DMS 273 (cell line): ENCODE measurements around the gene STX1A.
A peak's percentile ranks its signal among the peaks of the same experiment; 100 is the strongest.
"Not testable (repeated sequence)": the region's sequence is repeated elsewhere in the genome, so short reads cannot be mapped to it uniquely, and the experiment has no call there.

ENCODE experiments used
- DNase-seq: peaks from one replicate; lab custom pipeline; 2025; ENCODE audit not compliant: unreplicated experiment; lab: John Stamatoyannopoulos, UW

Gene STX1A

GRCh38 chr7:73736885-73737284 lies 17.4 kb upstream of the STX1A start:
- DNase-seq, result no peak

- DNase-seq, result no peak
Measured at GRCh38 chr7:73735528-73735905, 16.0 kb upstream of the STX1A start.

- peak; percentile 98 for DNase-seq
Measured at GRCh38 chr7:73734619-73735527, 15.4 kb upstream of the STX1A start.

- no peak for DNase-seq
Measured at GRCh38 chr7:73732397-73732796, 12.9 kb upstream of the STX1A start.

GRCh38 chr7:73730485-73730884 lies 11.0 kb upstream of the STX1A start:
- no peak for DNase-seq

- DNase-seq, result no peak
Measured at GRCh38 chr7:73728551-73728950, 9.1 kb upstream of the STX1A start.

GRCh38 chr7:73727952-73728351 lies 8.5 kb upstream of the STX1A start:
- DNase-seq, result no peak

GRCh38 chr7:73726083-73726466 lies 6.6 kb upstream of the STX1A start:
- DNase-seq, result no peak

- DNase-seq, result no peak
Measured at GRCh38 chr7:73723813-73724212, 4.3 kb upstream of the STX1A start.

- DNase-seq, result no peak
Measured at GRCh38 chr7:73722785-73723184, 3.3 kb upstream of the STX1A start.

- not testable (repeated sequence) for DNase-seq
Measured at GRCh38 chr7:73722182-73722581, 2.7 kb upstream of the STX1A start.

- peak; percentile 100 for DNase-seq
Measured at GRCh38 chr7:73721377-73721817, 1.9 kb upstream of the STX1A start.

- DNase-seq, result not testable (repeated sequence)
Measured at GRCh38 chr7:73720443-73720842, 974 bp upstream of the STX1A start.

- no peak for DNase-seq
Measured at GRCh38 chr7:73719806-73720169, 319 bp upstream of the STX1A start.

- DNase-seq, result no peak
Measured at GRCh38 chr7:73718438-73718881, 1.0 kb downstream of the STX1A start.

GRCh38 chr7:73717991-73718405 lies 1.5 kb downstream of the STX1A start:
- peak; percentile 78 for DNase-seq

GRCh38 chr7:73717025-73717807 lies 2.3 kb downstream of the STX1A start:
- DNase-seq, result peak; percentile 56

GRCh38 chr7:73716318-73716890 lies 3.1 kb downstream of the STX1A start:
- DNase-seq, result peak; percentile 88

GRCh38 chr7:73715648-73716317 lies 3.7 kb downstream of the STX1A start:
- DNase-seq, result peak; percentile 93

GRCh38 chr7:73713319-73713718 lies 6.2 kb downstream of the STX1A start:
- not testable (repeated sequence) for DNase-seq

GRCh38 chr7:73712773-73713172 lies 6.7 kb downstream of the STX1A start:
- DNase-seq, result no peak
